Progenitor cell of endocrine pancreas (in vitro differentiated cells): ENCODE results near the gene ING5. TPM values are rescaled to one million over a fixed set of nuclear protein-coding genes. Genes with fewer than 3 reads are reported as not detected.
A peak's percentile ranks its signal among the peaks of the same experiment; 100 is the strongest.
"Not testable (repeated sequence)": the region's sequence is repeated elsewhere in the genome, so short reads cannot be mapped to it uniquely, and the experiment has no call there.

Experiments
- DNase-seq: peaks from one replicate; pipeline ENCODE4 v3.0.0; 2021; ENCODE audit warnings: low spot score; ENCODE audit not compliant: unreplicated experiment
- H3K27ac Mint-ChIP-seq: 2 replicates; pipeline ENCODE4 v1.8.0; 2021; ENCODE audit warnings: mild to moderate bottlenecking, moderate library complexity, mixed read lengths
- H3K27me3 Mint-ChIP-seq: 2 replicates; pipeline ENCODE4 v1.8.0; 2021; ENCODE audit warnings: mixed read lengths
- H3K36me3 Mint-ChIP-seq: 2 replicates; pipeline ENCODE4 v1.8.0; 2022; ENCODE audit warnings: mixed read lengths; ENCODE audit not compliant: insufficient read depth
- H3K4me1 Mint-ChIP-seq: 2 replicates; pipeline ENCODE4 v1.8.0; 2021; ENCODE audit warnings: low read depth, mixed read lengths
- H3K4me3 Mint-ChIP-seq: 2 replicates; pipeline ENCODE4 v1.8.0; 2021; ENCODE audit warnings: low read depth, mild to moderate bottlenecking, moderate library complexity, mixed read lengths
- H3K9me3 Mint-ChIP-seq: 2 replicates; pipeline ENCODE4 v1.8.0; 2021; ENCODE audit warnings: low read depth, mixed read lengths
- total RNA-seq: library from RNA; stranded (reverse); gene quantifications from 2 replicates; pipeline ENCODE4 v1.2.1, GENCODE V29; 2021
- TF ChIP-seq, protein P1 (sequence below): fragments of 200-600 bp; sonication (generic); IDR thresholded peaks from one replicate; pipeline ENCODE4 v1.5.0; 2021; ENCODE audit warnings: antibody characterized with exemption, mild to moderate bottlenecking; ENCODE audit not compliant: unreplicated experiment

The ING5 gene
- total RNA-seq, 1 donor from 2014 or later: 65.9 TPM

GRCh38 chr2:241659150-241659739 is 42.6 kb upstream of the ING5 start:
- peaks cover 3% of the 10 kb centered on the region for H3K4me1 Mint-ChIP-seq
- no peak overlapping the region for H3K27ac Mint-ChIP-seq
- DNase-seq: peak; percentile 30
- H3K9me3 Mint-ChIP-seq: no peaks in the 10 kb centered on the region
- H3K36me3 Mint-ChIP-seq: peaks cover 23% of the 10 kb centered on the region
- H3K27me3 Mint-ChIP-seq: no peaks in the 10 kb centered on the region
- no peak overlapping the region for H3K4me3 Mint-ChIP-seq
- TF ChIP-seq, protein P1, sequence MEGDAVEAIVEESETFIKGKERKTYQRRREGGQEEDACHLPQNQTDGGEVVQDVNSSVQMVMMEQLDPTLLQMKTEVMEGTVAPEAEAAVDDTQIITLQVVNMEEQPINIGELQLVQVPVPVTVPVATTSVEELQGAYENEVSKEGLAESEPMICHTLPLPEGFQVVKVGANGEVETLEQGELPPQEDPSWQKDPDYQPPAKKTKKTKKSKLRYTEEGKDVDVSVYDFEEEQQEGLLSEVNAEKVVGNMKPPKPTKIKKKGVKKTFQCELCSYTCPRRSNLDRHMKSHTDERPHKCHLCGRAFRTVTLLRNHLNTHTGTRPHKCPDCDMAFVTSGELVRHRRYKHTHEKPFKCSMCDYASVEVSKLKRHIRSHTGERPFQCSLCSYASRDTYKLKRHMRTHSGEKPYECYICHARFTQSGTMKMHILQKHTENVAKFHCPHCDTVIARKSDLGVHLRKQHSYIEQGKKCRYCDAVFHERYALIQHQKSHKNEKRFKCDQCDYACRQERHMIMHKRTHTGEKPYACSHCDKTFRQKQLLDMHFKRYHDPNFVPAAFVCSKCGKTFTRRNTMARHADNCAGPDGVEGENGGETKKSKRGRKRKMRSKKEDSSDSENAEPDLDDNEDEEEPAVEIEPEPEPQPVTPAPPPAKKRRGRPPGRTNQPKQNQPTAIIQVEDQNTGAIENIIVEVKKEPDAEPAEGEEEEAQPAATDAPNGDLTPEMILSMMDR: peak; percentile 62

DNA sequence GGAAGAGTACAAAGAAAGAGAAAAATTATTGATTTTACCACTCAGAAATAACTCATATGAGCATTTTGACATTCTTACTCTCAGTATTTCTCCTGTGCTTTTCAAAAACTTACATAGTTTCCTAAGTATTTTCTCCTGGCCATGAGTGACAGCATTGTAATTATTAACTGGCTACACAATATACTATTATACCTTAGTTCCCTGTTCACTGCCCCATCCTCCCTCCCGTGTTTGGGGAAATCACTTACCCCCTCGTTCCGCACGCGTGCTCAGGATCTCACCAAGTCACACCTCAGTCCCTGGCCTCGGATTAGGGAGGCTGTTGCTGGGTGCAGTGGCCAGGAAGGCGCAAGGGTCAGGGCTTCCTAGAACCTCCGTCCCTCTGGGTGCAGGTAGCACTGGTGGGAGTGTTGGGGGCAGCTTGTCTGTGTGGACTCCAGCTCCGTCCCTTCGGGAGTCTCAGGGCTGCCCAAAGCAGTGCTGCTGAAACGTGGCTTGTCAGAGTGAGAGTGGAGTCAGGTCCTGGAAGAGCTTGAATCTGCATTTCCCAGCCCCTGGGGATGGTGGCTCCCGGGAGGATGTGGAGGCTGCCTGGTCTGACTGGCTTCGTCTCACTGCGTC is 41.1 kb upstream of the ING5 start:
- Mint-ChIP-seq H3K36me3 (peaks cover 23% of the 10 kb centered on the region), H3K27ac (no peak overlapping the region), H3K4me1 (peaks cover 6% of the 10 kb centered on the region), H3K27me3 (no peaks in the 10 kb centered on the region), H3K4me3 (no peak overlapping the region), H3K9me3 (no peaks in the 10 kb centered on the region)
- no peak for DNase-seq
- TF ChIP-seq, protein P1: no peak

DNA sequence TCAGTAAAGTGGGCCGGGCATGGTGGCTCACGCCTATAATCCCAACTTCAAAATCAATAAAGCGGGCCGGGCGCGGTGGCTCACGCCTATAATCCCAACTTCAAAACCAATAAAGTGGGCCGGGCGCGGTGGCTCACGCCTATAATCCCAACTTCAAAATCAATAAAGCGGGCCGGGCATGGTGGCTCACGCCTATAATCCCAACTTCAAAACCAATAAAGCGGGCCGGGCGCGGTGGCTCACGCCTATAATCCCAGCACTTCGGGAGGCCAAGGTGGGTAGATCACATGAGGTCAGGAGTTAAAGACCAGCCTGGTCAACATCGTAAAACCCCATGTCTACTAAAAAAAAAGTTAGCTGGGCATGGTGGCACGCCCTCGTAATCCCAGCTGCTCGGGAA is 39.1 kb upstream of the ING5 start:
- not testable (repeated sequence) for H3K27ac Mint-ChIP-seq, H3K9me3 Mint-ChIP-seq, DNase-seq, H3K27me3 Mint-ChIP-seq, H3K4me3 Mint-ChIP-seq
- Mint-ChIP-seq H3K36me3 (peaks cover 19% of the 10 kb centered on the region), H3K4me1 (peaks cover 15% of the 10 kb centered on the region)

DNA sequence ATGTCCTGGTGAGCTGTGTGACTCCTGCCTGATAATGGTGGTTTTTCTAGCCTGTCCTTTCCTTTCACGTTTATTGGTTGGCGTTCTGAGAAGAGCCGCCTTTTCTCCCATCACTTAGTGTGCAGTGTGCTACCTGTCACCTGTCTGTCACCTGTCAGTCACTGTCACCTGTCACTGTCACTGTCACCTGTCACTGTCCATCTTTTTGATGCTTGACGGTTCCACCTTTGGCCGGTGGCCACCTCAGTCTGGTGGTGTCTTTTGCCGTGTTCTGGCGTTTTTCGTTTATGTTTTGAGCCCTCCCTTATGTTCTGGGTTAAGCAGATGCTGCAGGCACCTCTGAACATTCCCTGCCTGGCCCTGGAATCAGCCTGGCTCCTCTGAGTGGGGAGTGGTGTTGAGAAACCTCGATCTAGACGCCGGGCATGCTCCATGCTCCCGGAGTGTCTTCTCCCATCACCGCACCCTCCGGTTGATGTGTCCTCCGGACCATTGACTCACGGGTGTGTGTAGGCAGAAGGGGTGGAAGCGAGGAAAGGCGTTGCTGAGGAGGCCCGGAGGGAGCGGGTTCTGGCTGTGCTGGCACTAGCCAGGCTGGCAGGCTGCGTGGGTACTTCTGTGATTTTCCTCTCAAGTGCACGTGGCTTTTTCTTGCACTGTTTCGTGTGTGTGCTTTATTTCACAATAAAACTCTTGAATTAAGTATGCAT is 36.0 kb upstream of the ING5 start:
- DNase-seq: no peak
- Mint-ChIP-seq H3K4me1 (peaks cover 15% of the 10 kb centered on the region), H3K4me3 (no peak overlapping the region), H3K27ac (no peak overlapping the region), H3K9me3 (no peaks in the 10 kb centered on the region), H3K27me3 (no peaks in the 10 kb centered on the region), H3K36me3 (peaks cover 13% of the 10 kb centered on the region)
- TF ChIP-seq, protein P1: no peak

- Mint-ChIP-seq H3K9me3 (no peaks in the 10 kb centered on the region), H3K4me3 (no peak overlapping the region), H3K4me1 (peaks cover 14% of the 10 kb centered on the region), H3K27me3 (no peaks in the 10 kb centered on the region), H3K36me3 (peaks cover 12% of the 10 kb centered on the region), H3K27ac (peak overlapping the region; percentile 74)
- TF ChIP-seq, protein P1: no peak
- DNase-seq: peak; percentile 34
These were observed 35.0 kb upstream of the ING5 start for GRCh38 chr2:241666627-241667400.
